GM18508 (cell line): ENCODE data around the gene RGS14.
A peak's percentile ranks its signal among the peaks of the same experiment; 100 is the strongest.

Experiments used
- ATAC-seq: cut with Tn5 transposase; IDR thresholded peaks from one replicate; pipeline ENCODE4 v1.9.1; 2021; ENCODE audit warnings: moderate number of reproducible peaks; ENCODE audit not compliant: insufficient read depth, unreplicated experiment

RGS14 gene

GRCh38 chr5:177357459-177358351, at the start of gene RGS14:
Gene RGS14, plus strand, starts transcription at chr5:177357924. Its CDS starts 101 bp downstream, at chr5:177358025.
- peak; percentile 71 for ATAC-seq

- ATAC-seq, result no peak
These were observed 49.0 kb upstream of the RGS14 start for GRCh38 chr5:177308740-177309139.

GRCh38 chr5:177309351-177310191, 48.2 kb upstream of the RGS14 start:
- no peak for ATAC-seq

- no peak for ATAC-seq
These were observed 47.4 kb upstream of the RGS14 start for GRCh38 chr5:177310332-177310731.

- no peak for ATAC-seq
These were observed 46.9 kb upstream of the RGS14 start for GRCh38 chr5:177310757-177311391.

GRCh38 chr5:177311392-177311722, 46.4 kb upstream of the RGS14 start:
- ATAC-seq, result peak; percentile 2

- peak; percentile 41 for ATAC-seq
These were observed 45.7 kb upstream of the RGS14 start, which contains the start of gene MXD3 for GRCh38 chr5:177311723-177312648. Gene MXD3, minus strand, starts transcription at chr5:177311898. Its CDS starts 68 bp downstream, at chr5:177311830.

- no peak for ATAC-seq
These were observed 45.0 kb upstream of the RGS14 start for GRCh38 chr5:177312649-177313181.

GRCh38 chr5:177313561-177314259, 44.0 kb upstream of the RGS14 start:
- ATAC-seq, result no peak

- ATAC-seq, result no peak
These were observed 43.1 kb upstream of the RGS14 start for GRCh38 chr5:177314376-177315342.

GRCh38 chr5:177315411-177315810, 42.3 kb upstream of the RGS14 start:
- ATAC-seq, result no peak

GRCh38 chr5:177316005-177316404, 41.7 kb upstream of the RGS14 start:
- ATAC-seq, result no peak

- no peak for ATAC-seq
These were observed 39.8 kb upstream of the RGS14 start for GRCh38 chr5:177317959-177318377.

- no peak for ATAC-seq
These were observed 37.7 kb upstream of the RGS14 start for GRCh38 chr5:177319913-177320588.

GRCh38 chr5:177320879-177321278, 36.8 kb upstream of the RGS14 start:
- no peak for ATAC-seq

GRCh38 chr5:177325868-177326381, 31.8 kb upstream of the RGS14 start:
- no peak for ATAC-seq
